BE2C (cell line): Measurements from ENCODE around the gene GZF1.

Experiments
- DNase-seq: peaks from one replicate; pipeline ENCODE4 v3.0.0-alpha.2; 2020
- H3K27me3 ChIP-seq: fragments of 250-450 bp; sonication (Bioruptor Pico); 2 replicates; pipeline ENCODE4 v1.5.1; 2020; ENCODE audit warnings: mild to moderate bottlenecking
- H3K36me3 ChIP-seq: fragments of 250-450 bp; sonication (Bioruptor Pico); 2 replicates; pipeline ENCODE4 v1.5.1; 2020; ENCODE audit warnings: mild to moderate bottlenecking
- H3K4me1 ChIP-seq: fragments of 250-450 bp; sonication (Bioruptor Pico); 2 replicates; pipeline ENCODE4 v1.5.1; 2020
- H3K4me3 ChIP-seq: 2 replicates; pipeline ENCODE4 v1.5.1; 2011; ENCODE audit warnings: low read depth, low read length
- H3K9me3 ChIP-seq: fragments of 250-450 bp; sonication (Bioruptor Pico); 2 replicates; pipeline ENCODE4 v1.5.1; 2020
- CTCF ChIP-seq: IDR thresholded peaks from 2 replicates; pipeline ENCODE4 v1.5.1; 2012; ENCODE audit warnings: mild to moderate bottlenecking, low read depth, low read length

Gene GZF1

GRCh38 chr20:23362392-23363256 is 642 bp downstream of the GZF1 start:
- peak; percentile 28 for DNase-seq

DNA sequence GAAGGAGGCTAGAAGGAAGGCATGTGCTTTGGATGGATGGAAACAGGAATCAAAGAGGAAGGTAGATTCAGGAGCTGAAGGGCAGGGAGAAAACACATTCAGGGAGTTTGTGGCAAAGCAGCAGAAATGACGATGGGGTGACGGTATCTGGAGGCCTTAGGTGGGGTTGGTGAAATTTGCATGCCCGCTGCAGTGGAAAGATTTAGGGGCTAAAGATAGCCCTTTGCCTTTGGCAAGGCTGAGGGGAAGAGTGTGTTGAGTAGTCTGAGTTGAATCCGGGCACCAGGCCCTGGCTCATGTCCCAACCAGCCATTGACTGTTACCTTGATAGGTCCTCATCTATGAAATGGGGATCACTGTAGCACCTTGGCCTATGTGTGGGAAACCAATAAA is 1.3 kb downstream of the GZF1 start:
- H3K9me3 ChIP-seq: no peaks in the 10 kb centered on the region
- no peaks in the 10 kb centered on the region for H3K27me3 ChIP-seq
- H3K36me3 ChIP-seq: peaks cover 37% of the 10 kb centered on the region
- no peak for DNase-seq
- no peak for TF ChIP-seq CTCF
- H3K4me1 ChIP-seq: 0 out of 2 replicates have a peak, but pooled peaks cover 2% of the 10 kb centered on the region
- H3K4me3 ChIP-seq: peak overlapping the region; percentile 87

More at GRCh38 chr20:23362392-23363256, 642 bp downstream of the GZF1 start:
- Histone ChIP-seq H3K4me1 (0 out of 2 replicates have a peak, but pooled peaks cover 2% of the 10 kb centered on the region), H3K27me3 (no peaks in the 10 kb centered on the region), H3K36me3 (peaks cover 30% of the 10 kb centered on the region), H3K4me3 (peak overlapping the region; percentile 87), H3K9me3 (no peaks in the 10 kb centered on the region)
- no peak for TF ChIP-seq CTCF

- H3K36me3 ChIP-seq: peaks cover 58% of the 10 kb centered on the region
- H3K9me3 ChIP-seq: no peaks in the 10 kb centered on the region
- no peak for TF ChIP-seq CTCF
- no peak for DNase-seq
- 0 out of 2 replicates have a peak, but pooled peaks cover 2% of the 10 kb centered on the region for H3K4me1 ChIP-seq
- H3K27me3 ChIP-seq: no peaks in the 10 kb centered on the region
- no peak overlapping the region for H3K4me3 ChIP-seq
Measured at GRCh38 chr20:23365390-23366165, 3.6 kb downstream of the GZF1 start.

DNA sequence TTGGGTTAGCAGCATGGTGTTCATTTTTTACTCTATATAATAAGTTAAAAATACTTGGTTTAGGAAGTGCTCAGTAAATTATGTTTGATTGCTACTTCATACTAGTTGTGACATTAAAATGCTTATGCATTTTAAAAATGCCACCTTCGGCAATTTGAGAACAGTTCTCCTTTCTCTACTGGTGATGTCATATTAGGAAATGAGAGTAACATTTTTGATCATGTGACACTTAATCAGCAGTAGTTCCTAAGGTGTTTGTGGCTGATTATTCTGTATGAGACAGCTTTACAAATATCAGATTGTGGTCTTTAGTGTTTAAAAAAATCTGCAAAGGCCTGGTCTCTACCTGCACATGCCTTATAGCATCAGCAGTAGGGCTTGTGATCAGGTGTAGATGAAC is 4.4 kb downstream of the GZF1 start:
- Histone ChIP-seq H3K27me3 (no peaks in the 10 kb centered on the region), H3K4me1 (0 out of 2 replicates have a peak, but pooled peaks cover 2% of the 10 kb centered on the region), H3K36me3 (peaks cover 66% of the 10 kb centered on the region), H3K9me3 (no peaks in the 10 kb centered on the region), H3K4me3 (no peak overlapping the region)
- no peak for DNase-seq
- no peak for TF ChIP-seq CTCF

GRCh38 chr20:23367770-23368169 is 5.8 kb downstream of the GZF1 start:
- no peak for TF ChIP-seq CTCF
- Histone ChIP-seq H3K4me1 (0 out of 2 replicates have a peak, but pooled peaks cover 2% of the 10 kb centered on the region), H3K36me3 (peaks cover 72% of the 10 kb centered on the region), H3K9me3 (no peaks in the 10 kb centered on the region), H3K27me3 (no peaks in the 10 kb centered on the region), H3K4me3 (no peak overlapping the region)
- DNase-seq: no peak
